ENCODE data around the gene PTPRG. TPM values are rescaled to one million over a fixed set of nuclear protein-coding genes. Genes with fewer than 3 reads are reported as not detected.

The PTPRG gene
- total RNA-seq, 3 donors from 2014 or later, result 28.9 to 54.7 (median 40.4) TPM

DNA sequence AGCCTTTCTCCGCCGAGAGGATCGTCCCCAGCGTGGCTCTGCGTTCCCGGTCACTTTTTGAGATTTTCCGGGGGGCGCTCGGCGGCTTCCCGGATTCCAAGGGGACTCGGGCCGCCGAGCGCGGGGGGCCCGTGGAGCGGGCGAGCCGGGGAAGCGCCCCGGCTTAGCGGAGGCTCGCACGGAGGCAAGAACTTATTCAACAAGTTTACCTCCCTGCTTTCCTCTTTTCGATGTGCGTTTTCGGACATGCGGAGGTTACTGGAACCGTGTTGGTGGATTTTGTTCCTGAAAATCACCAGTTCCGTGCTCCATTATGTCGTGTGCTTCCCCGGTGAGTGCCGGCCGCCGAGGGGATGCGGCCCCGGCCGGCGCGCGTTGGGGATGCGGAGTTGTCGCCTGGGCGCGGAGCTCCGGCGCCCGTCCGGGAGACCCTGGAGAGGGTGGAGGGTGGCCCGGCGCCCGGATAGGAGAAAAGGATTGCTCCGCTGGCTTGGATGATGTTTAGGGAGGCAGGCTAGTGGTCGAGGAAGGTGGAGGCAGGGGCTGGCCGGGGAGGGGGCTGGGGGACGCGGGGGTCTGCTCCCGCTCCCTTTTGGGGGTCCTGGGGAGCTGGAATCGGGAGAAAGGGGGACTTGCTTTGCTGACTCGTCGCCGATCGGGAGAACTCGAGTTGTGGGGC is 810 bp downstream of the PTPRG start:
- H3K9me3 ChIP-seq, result no peaks in the 10 kb centered on the region
- DNase-seq (peak; percentile 16 to 51 (median 50)), ATAC-seq (no peak)
- intact Hi-C loops (cut with DNase I, micrococcal nuclease), result loop anchor here (10.0 kb wide), 3 partner anchors 83 to 623 kb away; no protein-coding TSS in a partner anchor
- no peaks in the 10 kb centered on the region for H3K36me3 ChIP-seq (ENCODE audit: low read depth)
- H3K4me3 ChIP-seq, result peak overlapping the region; percentile 61
- H3K4me1 ChIP-seq (ENCODE audit: low read depth), result no peaks in the 10 kb centered on the region
- TF ChIP-seq, protein P1, sequence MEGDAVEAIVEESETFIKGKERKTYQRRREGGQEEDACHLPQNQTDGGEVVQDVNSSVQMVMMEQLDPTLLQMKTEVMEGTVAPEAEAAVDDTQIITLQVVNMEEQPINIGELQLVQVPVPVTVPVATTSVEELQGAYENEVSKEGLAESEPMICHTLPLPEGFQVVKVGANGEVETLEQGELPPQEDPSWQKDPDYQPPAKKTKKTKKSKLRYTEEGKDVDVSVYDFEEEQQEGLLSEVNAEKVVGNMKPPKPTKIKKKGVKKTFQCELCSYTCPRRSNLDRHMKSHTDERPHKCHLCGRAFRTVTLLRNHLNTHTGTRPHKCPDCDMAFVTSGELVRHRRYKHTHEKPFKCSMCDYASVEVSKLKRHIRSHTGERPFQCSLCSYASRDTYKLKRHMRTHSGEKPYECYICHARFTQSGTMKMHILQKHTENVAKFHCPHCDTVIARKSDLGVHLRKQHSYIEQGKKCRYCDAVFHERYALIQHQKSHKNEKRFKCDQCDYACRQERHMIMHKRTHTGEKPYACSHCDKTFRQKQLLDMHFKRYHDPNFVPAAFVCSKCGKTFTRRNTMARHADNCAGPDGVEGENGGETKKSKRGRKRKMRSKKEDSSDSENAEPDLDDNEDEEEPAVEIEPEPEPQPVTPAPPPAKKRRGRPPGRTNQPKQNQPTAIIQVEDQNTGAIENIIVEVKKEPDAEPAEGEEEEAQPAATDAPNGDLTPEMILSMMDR (IDR thresholded peaks at IDR 0.05), result no peak

- TF ChIP-seq, protein P1 (IDR thresholded peaks at IDR 0.05), result no peak
- DNase-seq (peak; percentile 34 to 56 (median 53)), ATAC-seq (peak; percentile 3)
- Histone ChIP-seq H3K4me1 (ENCODE audit: low read depth) (no peaks in the 10 kb centered on the region), H3K9me3 (no peaks in the 10 kb centered on the region), H3K36me3 (ENCODE audit: low read depth) (no peaks in the 10 kb centered on the region), H3K4me3 (peak overlapping the region; percentile 61)
- intact Hi-C loops (cut with DNase I, micrococcal nuclease), result loop anchor here (10.0 kb wide), 3 partner anchors 82 to 622 kb away; no protein-coding TSS in a partner anchor
Observed at GRCh38 chr3:61562721-61563312, 1.4 kb downstream of the PTPRG start.

GRCh38 chr3:61563313-61564271 is 2.2 kb downstream of the PTPRG start:
- TF ChIP-seq, protein P1 (IDR thresholded peaks at IDR 0.05), result no peak
- Histone ChIP-seq H3K4me3 (no peak overlapping the region), H3K36me3 (ENCODE audit: low read depth) (no peaks in the 10 kb centered on the region), H3K9me3 (no peaks in the 10 kb centered on the region), H3K4me1 (ENCODE audit: low read depth) (no peaks in the 10 kb centered on the region)
- intact Hi-C loops (cut with DNase I, micrococcal nuclease), result loop anchor here (10.0 kb wide), 3 partner anchors 81 to 621 kb away; no protein-coding TSS in a partner anchor
- ATAC-seq (no peak), DNase-seq (peak in 2 of 3 donors; percentile 9 to 33)

DNA sequence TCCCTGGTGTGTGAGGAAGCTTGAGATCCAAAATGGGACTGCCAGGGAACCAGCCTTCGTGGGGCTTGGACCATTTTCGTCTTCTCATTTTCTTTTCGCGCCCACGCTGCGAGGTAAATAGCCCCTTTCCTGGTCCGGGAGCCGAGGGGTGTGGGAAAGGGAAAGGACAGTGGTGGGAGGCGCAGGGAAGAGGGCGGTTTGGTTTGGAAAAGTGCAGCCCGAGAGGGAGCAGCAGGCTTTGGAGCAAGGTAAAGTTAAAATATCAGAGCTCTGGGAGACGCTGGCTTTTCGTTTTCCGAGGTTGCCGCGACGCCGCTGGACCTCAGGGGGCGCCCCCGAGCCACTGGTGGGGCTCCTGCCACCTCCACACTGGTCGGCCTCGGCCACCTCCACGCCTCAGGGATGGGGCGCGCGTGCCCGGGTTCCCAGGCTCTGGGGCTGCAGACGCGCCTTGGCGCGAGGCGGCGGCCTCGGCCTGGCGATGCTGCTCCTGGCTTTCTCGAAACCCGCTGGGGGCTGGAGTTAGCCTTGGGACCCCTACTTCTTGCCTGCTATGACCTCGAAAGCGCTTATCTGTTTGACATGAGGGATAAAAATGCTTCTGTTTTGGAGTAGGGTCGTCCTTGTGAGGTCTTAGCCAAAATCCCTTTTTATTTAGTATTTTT is 3.2 kb downstream of the PTPRG start:
- no peaks in the 10 kb centered on the region for H3K36me3 ChIP-seq (ENCODE audit: low read depth)
- intact Hi-C loops (cut with DNase I, micrococcal nuclease), result loop anchor here (10.0 kb wide), 3 partner anchors 80 to 620 kb away; no protein-coding TSS in a partner anchor
- peak; percentile 82 to 88 (median 83) for DNase-seq
- no peak overlapping the region for H3K4me3 ChIP-seq
- H3K9me3 ChIP-seq, result no peaks in the 10 kb centered on the region
- TF ChIP-seq, protein P1 (IDR thresholded peaks at IDR 0.05), result peak; percentile 28
- ATAC-seq, result peak; percentile 54
- H3K4me1 ChIP-seq (ENCODE audit: low read depth), result no peaks in the 10 kb centered on the region

DNA sequence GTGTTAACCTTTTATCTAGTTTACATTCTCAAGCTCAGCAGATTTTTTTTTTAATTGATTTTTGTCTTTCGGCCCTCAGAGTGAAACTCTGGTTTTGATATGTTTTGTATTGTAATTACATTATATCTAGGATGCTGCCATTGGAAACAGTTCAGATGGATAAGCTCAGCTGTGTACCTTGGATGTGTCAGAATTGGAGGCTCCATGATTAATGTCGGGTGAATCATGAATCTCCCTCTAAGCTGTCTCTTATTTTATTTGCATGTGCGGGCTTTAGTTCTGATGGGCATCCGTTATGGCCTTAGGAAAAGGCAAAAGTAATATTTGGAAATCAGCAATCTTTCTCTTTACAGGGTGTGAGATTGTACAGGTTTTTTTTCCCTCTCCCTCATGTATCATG is 4.2 kb downstream of the PTPRG start:
- no peaks in the 10 kb centered on the region for H3K36me3 ChIP-seq (ENCODE audit: low read depth)
- no peaks in the 10 kb centered on the region for H3K4me1 ChIP-seq (ENCODE audit: low read depth)
- intact Hi-C loops (cut with DNase I, micrococcal nuclease), result loop anchor here (10.0 kb wide), 3 partner anchors 79 to 619 kb away; no protein-coding TSS in a partner anchor
- no peaks in the 10 kb centered on the region for H3K9me3 ChIP-seq
- no peak overlapping the region for H3K4me3 ChIP-seq
- no peak for ATAC-seq
- TF ChIP-seq, protein P1 (IDR thresholded peaks at IDR 0.05), result no peak
- no peak for DNase-seq

Measured in mucosa of descending colon (tissue), 3 donors.